WTC11 (cell line): ENCODE results near the gene CAMK2G. TPM values are rescaled to one million over a fixed set of nuclear protein-coding genes. Genes with fewer than 3 reads are reported as not detected.

Experiments used
- ATAC-seq: fragments of 200-7000 bp; cut with Tn5 transposase; 2 replicates; pipeline ENCODE4 v1.10.0; 2021; ENCODE audit warnings: mild to moderate bottlenecking, moderate library complexity
- CTCF ChIA-PET: fragments of 300-600 bp; sonication (Branson Sonifier 250); formaldehyde crosslinking; loops from one replicate; lab custom pipeline; 2021; ENCODE audit warnings: antibody characterized with exemption; lab: Charles Lee
- POLR2A ChIA-PET: fragments of 350-600 bp; sonication (Branson Sonifier 250); formaldehyde crosslinking; loops from one replicate; lab custom pipeline; 2021; ENCODE audit warnings: antibody characterized with exemption; lab: Charles Lee
- DNase-seq: peaks from one replicate; pipeline ENCODE4 v3.0.0; 2021; ENCODE audit warnings: low spot score
- H3K27ac Mint-ChIP-seq: 2 replicates; pipeline ENCODE4 v1.8.0; 2021; ENCODE audit warnings: mixed read lengths
- H3K27me3 Mint-ChIP-seq: 2 replicates; pipeline ENCODE4 v1.8.0; 2021; ENCODE audit warnings: low read depth, mild to moderate bottlenecking, moderate library complexity, mixed read lengths
- H3K36me3 Mint-ChIP-seq: 2 replicates; pipeline ENCODE4 v1.8.0; 2021; ENCODE audit warnings: mixed read lengths
- H3K4me1 Mint-ChIP-seq: 2 replicates; pipeline ENCODE4 v1.8.0; 2022; ENCODE audit warnings: mixed read lengths
- H3K4me3 Mint-ChIP-seq: 2 replicates; pipeline ENCODE4 v1.8.0; 2021; ENCODE audit warnings: mild to moderate bottlenecking, moderate library complexity, mixed read lengths
- H3K9me3 Mint-ChIP-seq: 2 replicates; pipeline ENCODE4 v1.8.0; 2021; ENCODE audit warnings: mixed read lengths
- CREB1 ChIP-seq: sonication (generic); formaldehyde crosslinking; IDR thresholded peaks from 2 replicates; pipeline ENCODE4 v1.8.0; 2023; ENCODE audit warnings: mild to moderate bottlenecking, missing genetic modification reagents
- CTCF ChIP-seq: fragments of 200-600 bp; IDR thresholded peaks from 2 replicates; pipeline ENCODE4 v1.8.0; 2022; ENCODE audit warnings: antibody characterized with exemption
- ELF4 ChIP-seq: sonication (generic); formaldehyde crosslinking; IDR thresholded peaks from 2 replicates; pipeline ENCODE4 v1.8.1; 2022; ENCODE audit warnings: low read depth, mild to moderate bottlenecking, moderate library complexity, missing genetic modification reagents
- EMX1 ChIP-seq: fragments of 250-450 bp; sonication (Bioruptor Pico); IDR thresholded peaks from 2 replicates; pipeline ENCODE4 v1.8.0; 2021; ENCODE audit warnings: mild to moderate bottlenecking
- ERG ChIP-seq: fragments of 250-450 bp; sonication (Bioruptor Pico); IDR thresholded peaks from 2 replicates; pipeline ENCODE4 v1.8.0; 2021; ENCODE audit warnings: mild to moderate bottlenecking
- ETV6 ChIP-seq: sonication (generic); formaldehyde crosslinking; IDR thresholded peaks from 2 replicates; pipeline ENCODE4 v1.8.1; 2022; ENCODE audit warnings: mild to moderate bottlenecking, missing genetic modification reagents
- FOXK1 ChIP-seq: sonication (generic); formaldehyde crosslinking; IDR thresholded peaks from 2 replicates; pipeline ENCODE4 v1.8.0; 2022; ENCODE audit warnings: mild to moderate bottlenecking, moderate library complexity, missing genetic modification reagents
- MXD4 ChIP-seq: fragments of 250-450 bp; sonication (Bioruptor Pico); IDR thresholded peaks from 2 replicates; pipeline ENCODE4 v1.8.0; 2021; ENCODE audit warnings: mild to moderate bottlenecking, moderate library complexity, borderline replicate concordance
- RELA ChIP-seq: sonication (generic); formaldehyde crosslinking; IDR thresholded peaks from 2 replicates; pipeline ENCODE4 v1.8.1; 2022; ENCODE audit warnings: missing genetic modification reagents, mild to moderate bottlenecking, borderline replicate concordance
- TEAD1 ChIP-seq: sonication (generic); formaldehyde crosslinking; IDR thresholded peaks from 2 replicates; pipeline ENCODE4 v1.8.0; 2022; ENCODE audit warnings: mild to moderate bottlenecking, missing genetic modification reagents
- USF1 ChIP-seq: sonication (generic); formaldehyde crosslinking; IDR thresholded peaks from 2 replicates; pipeline ENCODE4 v1.8.0; 2022; ENCODE audit warnings: mild to moderate bottlenecking, missing genetic modification reagents
- ZNF232 ChIP-seq: sonication (generic); formaldehyde crosslinking; IDR thresholded peaks from 2 replicates; pipeline ENCODE4 v1.8.0; 2022; ENCODE audit warnings: mild to moderate bottlenecking, missing genetic modification reagents
- ZNF263 ChIP-seq: sonication (generic); formaldehyde crosslinking; IDR thresholded peaks from 2 replicates; pipeline ENCODE4 v1.8.1; 2022; ENCODE audit warnings: low read depth, mild to moderate bottlenecking, moderate library complexity, missing genetic modification reagents
- ZNF317 ChIP-seq: sonication (generic); formaldehyde crosslinking; IDR thresholded peaks from 2 replicates; pipeline ENCODE4 v1.8.1; 2023; ENCODE audit warnings: low read depth, mild to moderate bottlenecking, moderate library complexity, missing genetic modification reagents, borderline replicate concordance
- ZNF423 ChIP-seq: fragments of 250-450 bp; sonication (Bioruptor Pico); IDR thresholded peaks from 2 replicates; pipeline ENCODE4 v2.1.2; 2022; ENCODE audit warnings: mild to moderate bottlenecking, moderate library complexity
- ZNF512 ChIP-seq: sonication (generic); formaldehyde crosslinking; IDR thresholded peaks from 2 replicates; pipeline ENCODE4 v1.8.1; 2022; ENCODE audit warnings: missing genetic modification reagents, borderline replicate concordance
- ZNF532 ChIP-seq: fragments of 250-450 bp; sonication (Bioruptor Pico); IDR thresholded peaks from 2 replicates; pipeline ENCODE4 v1.9.0; 2021; ENCODE audit warnings: mild to moderate bottlenecking, borderline replicate concordance
- ZNF671 ChIP-seq: fragments of 250-450 bp; sonication (Bioruptor Pico); IDR thresholded peaks from 2 replicates; pipeline ENCODE4 v1.8.0; 2021; ENCODE audit warnings: mild to moderate bottlenecking
- total RNA-seq: library from RNA; stranded (reverse); gene quantifications from 3 replicates; pipeline ENCODE4 v1.2.3, GENCODE V29; 2021

Gene CAMK2G
- total RNA-seq, 1 experiment from 2014 or later = 34.9 TPM

GRCh38 chr10:73863039-73863817, 11.1 kb downstream of the CAMK2G start:
- H3K27ac Mint-ChIP-seq = no peak overlapping the region
- H3K4me1 Mint-ChIP-seq = peaks cover 22% of the 10 kb centered on the region
- no peaks in the 10 kb centered on the region for H3K9me3 Mint-ChIP-seq
- no peak for DNase-seq
- ATAC-seq = no peak
- no peak overlapping the region for H3K4me3 Mint-ChIP-seq
- H3K36me3 Mint-ChIP-seq = peaks cover 28% of the 10 kb centered on the region
- no peaks in the 10 kb centered on the region for H3K27me3 Mint-ChIP-seq
- ChIA-PET CTCF (interaction anchor here (0.6 to 2.4 kb wide), 4 partner anchors 11 to 16 kb away, joined by 3 to 17 read pairs (median 4); partner anchors contain the start of gene CAMK2G), POLR2A (no interaction called here)
- TF ChIP-seq CREB1 (CRISPR knock-in tag) = no peak
- TF ChIP-seq TEAD1 = no peak
- TF ChIP-seq EMX1 (CRISPR knock-in tag) = no peak
- no peak for TF ChIP-seq ZNF423
- no peak for TF ChIP-seq MXD4 (CRISPR knock-in tag)
- no peak for TF ChIP-seq ZNF317
- no peak for TF ChIP-seq ELF4 (CRISPR knock-in tag)
- no peak for TF ChIP-seq ZNF671 (CRISPR knock-in tag)
- no peak for TF ChIP-seq RELA (CRISPR knock-in tag)
- TF ChIP-seq ZNF532 = no peak
- no peak for TF ChIP-seq ERG (CRISPR knock-in tag)
- TF ChIP-seq ZNF232 (CRISPR knock-in tag) = no peak
- no peak for TF ChIP-seq CTCF
- no peak for TF ChIP-seq FOXK1 (CRISPR knock-in tag)
- no peak for TF ChIP-seq ETV6 (CRISPR knock-in tag)
- no peak for TF ChIP-seq ZNF263 (CRISPR knock-in tag)
- TF ChIP-seq ZNF512 (CRISPR knock-in tag) = no peak
- no peak for TF ChIP-seq USF1 (CRISPR knock-in tag)
